Neural cell (in vitro differentiated cells): Measurements from ENCODE around the gene LMOD2.

Experiments
- EZH2 ChIP-seq: fragments of 200-600, 300-800 bp; shearing (Covaris generic), sonication (generic); IDR thresholded peaks from 2 replicates; pipeline ENCODE4 v1.6.1; 2014; ENCODE audit warnings: antibody characterized with exemption, low read length, borderline replicate concordance, mild to moderate bottlenecking; ENCODE audit not compliant: insufficient read depth, poor library complexity, severe bottlenecking
- MXI1 ChIP-seq: fragments of 450-650 bp; conservative IDR thresholded peaks from 2 replicates; pipeline ENCODE4 v1.6.1; 2014; ENCODE audit warnings: antibody characterized with exemption, mild to moderate bottlenecking; ENCODE audit not compliant: poor library complexity, severe bottlenecking
- POLR2AphosphoS5 ChIP-seq: IDR thresholded peaks from 2 replicates; pipeline ENCODE4 v1.6.1; 2012
- RAD21 ChIP-seq: fragments of 450-650 bp; conservative IDR thresholded peaks from 2 replicates; pipeline ENCODE4 v1.6.1; 2014; ENCODE audit warnings: antibody characterized with exemption, mild to moderate bottlenecking, moderate library complexity
- TAF1 ChIP-seq: IDR thresholded peaks from 2 replicates; pipeline ENCODE4 v1.6.1; 2012; ENCODE audit warnings: low read depth
- TF ChIP-seq, protein P1 (sequence below): fragments of 450-650 bp; IDR thresholded peaks from 2 replicates; pipeline ENCODE4 v1.5.1; 2014; ENCODE audit warnings: antibody characterized with exemption, mild to moderate bottlenecking, moderate library complexity; ENCODE audit not compliant: poor library complexity, severe bottlenecking

DNA sequence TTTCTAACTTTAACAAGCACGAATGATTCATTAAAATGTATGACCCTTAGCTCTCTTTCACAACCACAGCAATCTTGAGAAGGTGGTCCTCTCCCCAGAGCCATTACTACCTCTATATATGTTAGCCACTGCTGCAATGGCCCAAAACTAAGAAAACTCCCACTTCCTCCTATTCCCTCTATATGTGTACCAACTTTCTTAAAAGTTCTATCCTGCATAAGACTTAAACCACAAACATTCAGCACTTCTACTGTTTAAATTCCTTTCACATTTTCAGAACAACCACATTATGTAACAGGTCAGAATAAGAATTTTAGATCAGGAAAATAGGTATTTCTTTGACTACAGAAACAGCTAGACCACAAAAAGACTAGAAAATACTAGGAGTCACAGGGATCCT, 57.0 kb downstream of the LMOD2 start:
- TF ChIP-seq, protein P1, sequence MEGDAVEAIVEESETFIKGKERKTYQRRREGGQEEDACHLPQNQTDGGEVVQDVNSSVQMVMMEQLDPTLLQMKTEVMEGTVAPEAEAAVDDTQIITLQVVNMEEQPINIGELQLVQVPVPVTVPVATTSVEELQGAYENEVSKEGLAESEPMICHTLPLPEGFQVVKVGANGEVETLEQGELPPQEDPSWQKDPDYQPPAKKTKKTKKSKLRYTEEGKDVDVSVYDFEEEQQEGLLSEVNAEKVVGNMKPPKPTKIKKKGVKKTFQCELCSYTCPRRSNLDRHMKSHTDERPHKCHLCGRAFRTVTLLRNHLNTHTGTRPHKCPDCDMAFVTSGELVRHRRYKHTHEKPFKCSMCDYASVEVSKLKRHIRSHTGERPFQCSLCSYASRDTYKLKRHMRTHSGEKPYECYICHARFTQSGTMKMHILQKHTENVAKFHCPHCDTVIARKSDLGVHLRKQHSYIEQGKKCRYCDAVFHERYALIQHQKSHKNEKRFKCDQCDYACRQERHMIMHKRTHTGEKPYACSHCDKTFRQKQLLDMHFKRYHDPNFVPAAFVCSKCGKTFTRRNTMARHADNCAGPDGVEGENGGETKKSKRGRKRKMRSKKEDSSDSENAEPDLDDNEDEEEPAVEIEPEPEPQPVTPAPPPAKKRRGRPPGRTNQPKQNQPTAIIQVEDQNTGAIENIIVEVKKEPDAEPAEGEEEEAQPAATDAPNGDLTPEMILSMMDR = no peak
- TF ChIP-seq POLR2AphosphoS5 (no peak), EZH2 (no peak), MXI1 (no peak), TAF1 (no peak), RAD21 (no peak)
